BJ (cell line): Measurements from ENCODE around the gene RPL11. TPM values are rescaled to one million over a fixed set of nuclear protein-coding genes. Genes with fewer than 3 reads are reported as not detected.
"Not testable (repeated sequence)": the region's sequence is repeated elsewhere in the genome, so short reads cannot be mapped to it uniquely, and the experiment has no call there.

Source experiments
- CTCF ChIA-PET: fragments of 350-600 bp; formaldehyde crosslinking; extraction: SDS; loops from one replicate; lab custom pipeline; 2021; ENCODE audit warnings: antibody characterized with exemption, inconsistent platforms; lab: Yijun Ruan, JAX
- POLR2A ChIA-PET: fragments of 300-600 bp; sonication (Branson Sonifier 250); formaldehyde crosslinking; extraction: SDS; loops from one replicate; lab custom pipeline; 2021; ENCODE audit warnings: antibody characterized with exemption; lab: Charles Lee
- DNase-seq: peaks from one replicate; pipeline ENCODE4 v3.0.0-alpha.2; 2011; ENCODE audit warnings: low read depth
- H3K27me3 ChIP-seq: 2 replicates; pipeline ENCODE4 v1.6.0; 2011; ENCODE audit warnings: low read length; ENCODE audit not compliant: control insufficient read depth, insufficient read depth
- H3K36me3 ChIP-seq: 2 replicates; pipeline ENCODE4 v1.5.1; 2011; ENCODE audit warnings: low read length; ENCODE audit not compliant: control insufficient read depth, insufficient read depth
- H3K4me3 ChIP-seq: 2 replicates; pipeline ENCODE4 v1.5.1; 2011; ENCODE audit warnings: low read depth, mild to moderate bottlenecking, control low read depth, low read length
- polyA plus RNA-seq: library from polyadenylated mRNA; depleted of rRNA; stranded (reverse); fragments of >200 nt; gene quantifications from 2 replicates; pipeline ENCODE4 v1.2.3, GENCODE V29; 2011
- TF ChIP-seq, protein P1 (sequence below): IDR thresholded peaks from 2 replicates; pipeline ENCODE4 v1.5.1; 2011; ENCODE audit warnings: low read depth, mild to moderate bottlenecking, control low read depth, inconsistent platforms, low read length, moderate library complexity; ENCODE audit not compliant: insufficient read depth

Gene RPL11
- polyA plus RNA-seq, 1 experiment = 1,288 TPM

DNA sequence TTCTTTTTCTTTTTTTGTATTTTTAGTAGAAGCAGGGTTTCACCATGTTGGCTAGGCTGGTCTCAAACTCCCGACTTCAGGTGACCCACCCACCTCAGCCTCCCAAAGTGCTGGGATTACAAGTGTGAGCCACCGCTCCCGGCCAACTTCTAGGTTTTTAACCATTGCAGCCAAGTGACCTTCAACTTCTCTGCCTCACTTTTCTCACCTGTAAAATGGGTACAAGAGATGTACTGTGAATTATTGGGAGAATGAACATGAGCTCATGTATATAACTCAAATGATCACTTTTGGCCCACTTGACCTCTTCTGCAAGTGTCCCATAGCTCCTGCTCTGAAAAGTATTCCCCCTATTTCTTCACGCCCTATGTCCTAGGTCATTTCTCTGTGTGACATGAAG is 11.8 kb upstream of the RPL11 start:
- DNase-seq = no peak
- POLR2A ChIA-PET = no interaction called here
- no peaks in the 10 kb centered on the region for H3K36me3 ChIP-seq
- H3K4me3 ChIP-seq = no peak overlapping the region
- H3K27me3 ChIP-seq = peaks cover 10% of the 10 kb centered on the region
- CTCF ChIA-PET = interaction anchor here (0.7 to 2.7 kb wide), 3 partner anchors 12 to 21 kb away, joined by 3 to 11 read pairs (median 4); partner anchors contain the start of gene RPL11
- TF ChIP-seq, protein P1, sequence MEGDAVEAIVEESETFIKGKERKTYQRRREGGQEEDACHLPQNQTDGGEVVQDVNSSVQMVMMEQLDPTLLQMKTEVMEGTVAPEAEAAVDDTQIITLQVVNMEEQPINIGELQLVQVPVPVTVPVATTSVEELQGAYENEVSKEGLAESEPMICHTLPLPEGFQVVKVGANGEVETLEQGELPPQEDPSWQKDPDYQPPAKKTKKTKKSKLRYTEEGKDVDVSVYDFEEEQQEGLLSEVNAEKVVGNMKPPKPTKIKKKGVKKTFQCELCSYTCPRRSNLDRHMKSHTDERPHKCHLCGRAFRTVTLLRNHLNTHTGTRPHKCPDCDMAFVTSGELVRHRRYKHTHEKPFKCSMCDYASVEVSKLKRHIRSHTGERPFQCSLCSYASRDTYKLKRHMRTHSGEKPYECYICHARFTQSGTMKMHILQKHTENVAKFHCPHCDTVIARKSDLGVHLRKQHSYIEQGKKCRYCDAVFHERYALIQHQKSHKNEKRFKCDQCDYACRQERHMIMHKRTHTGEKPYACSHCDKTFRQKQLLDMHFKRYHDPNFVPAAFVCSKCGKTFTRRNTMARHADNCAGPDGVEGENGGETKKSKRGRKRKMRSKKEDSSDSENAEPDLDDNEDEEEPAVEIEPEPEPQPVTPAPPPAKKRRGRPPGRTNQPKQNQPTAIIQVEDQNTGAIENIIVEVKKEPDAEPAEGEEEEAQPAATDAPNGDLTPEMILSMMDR = no peak

DNA sequence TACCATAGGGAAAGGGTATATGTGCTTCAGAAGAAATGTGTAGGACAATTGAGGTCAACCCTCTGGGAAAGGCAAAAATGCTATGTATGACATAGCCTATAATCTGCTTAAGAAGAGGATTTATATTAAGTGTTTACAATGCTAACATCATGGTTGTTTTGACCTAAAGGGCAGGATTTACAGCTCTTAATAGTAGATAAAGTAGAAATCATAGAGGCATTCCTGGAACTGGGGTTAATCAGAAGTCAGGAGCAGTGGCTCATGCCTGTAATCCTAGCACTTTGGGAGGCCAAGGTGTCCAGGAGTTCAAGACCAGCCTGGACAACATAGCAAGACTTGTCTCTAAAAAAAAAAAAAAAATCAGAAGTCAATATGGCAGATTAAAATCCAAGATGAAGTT is 8.7 kb upstream of the RPL11 start:
- DNase-seq = no peak
- Histone ChIP-seq H3K4me3 (no peak overlapping the region), H3K36me3 (no peaks in the 10 kb centered on the region), H3K27me3 (peaks cover 8% of the 10 kb centered on the region)
- TF ChIP-seq, protein P1 = no peak
- CTCF ChIA-PET = interaction anchor here (0.6 to 2.8 kb wide), 4 partner anchors 8 to 267 kb away, joined by 3 to 14 read pairs (median 5); partner anchors contain the start of gene RPL11
- POLR2A ChIA-PET = no interaction called here

DNA sequence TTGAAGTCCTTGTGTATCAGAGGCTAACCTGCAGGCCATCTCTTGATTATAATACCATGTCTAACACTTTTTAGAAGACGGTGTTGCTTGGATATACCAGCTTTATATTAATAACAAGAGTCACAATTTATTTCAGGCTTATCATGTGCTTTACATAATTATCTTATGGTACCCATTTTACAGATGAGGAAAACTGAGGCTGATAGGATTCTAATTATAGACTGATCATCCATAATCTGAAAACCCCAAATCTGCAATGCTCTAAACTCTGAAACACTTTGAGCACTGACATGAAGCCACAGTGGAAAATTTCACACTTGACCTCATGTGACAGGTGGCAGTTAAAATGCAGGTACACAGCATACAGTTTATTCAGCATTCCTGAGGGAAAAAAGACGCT is 7.2 kb upstream of the RPL11 start:
- H3K36me3 ChIP-seq = no peaks in the 10 kb centered on the region
- ChIA-PET CTCF (interaction anchor here (0.8 to 1.3 kb wide), 2 partner anchors 11 to 145 kb away, joined by 3 read pairs; no protein-coding TSS in a partner anchor), POLR2A (no interaction called here)
- no peak for DNase-seq
- no peak overlapping the region for H3K4me3 ChIP-seq
- peaks cover 6% of the 10 kb centered on the region for H3K27me3 ChIP-seq
- TF ChIP-seq, protein P1 = no peak

DNA sequence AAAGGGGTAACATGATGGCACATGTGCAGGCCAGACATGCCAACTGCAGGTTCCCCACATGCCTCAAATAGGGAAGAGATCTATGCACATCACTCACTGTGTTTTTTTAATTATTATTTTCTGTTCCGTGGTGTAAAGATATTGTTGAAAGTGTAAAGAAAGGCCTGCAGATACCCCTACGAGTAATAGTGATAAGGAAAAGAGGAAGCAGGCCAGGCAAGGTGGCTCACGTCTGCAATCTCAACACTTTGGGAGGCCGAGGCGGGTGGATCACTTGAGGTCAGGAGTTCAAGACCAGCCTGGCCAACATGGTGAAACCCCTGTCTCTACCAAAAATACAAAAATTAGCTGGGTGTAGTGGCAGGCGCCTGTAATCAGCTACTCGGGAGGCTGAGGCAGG is 6.4 kb upstream of the RPL11 start:
- not testable (repeated sequence) for DNase-seq, H3K27me3 ChIP-seq, H3K4me3 ChIP-seq, H3K36me3 ChIP-seq
- ChIA-PET CTCF (interaction anchor here (0.6 kb wide), 1 partner anchor 139 kb away, joined by 3 read pairs; no protein-coding TSS in a partner anchor), POLR2A (interaction anchor here (0.7 kb wide), 1 partner anchor 1466 kb away, joined by 9 read pairs; no protein-coding TSS in a partner anchor)

DNA sequence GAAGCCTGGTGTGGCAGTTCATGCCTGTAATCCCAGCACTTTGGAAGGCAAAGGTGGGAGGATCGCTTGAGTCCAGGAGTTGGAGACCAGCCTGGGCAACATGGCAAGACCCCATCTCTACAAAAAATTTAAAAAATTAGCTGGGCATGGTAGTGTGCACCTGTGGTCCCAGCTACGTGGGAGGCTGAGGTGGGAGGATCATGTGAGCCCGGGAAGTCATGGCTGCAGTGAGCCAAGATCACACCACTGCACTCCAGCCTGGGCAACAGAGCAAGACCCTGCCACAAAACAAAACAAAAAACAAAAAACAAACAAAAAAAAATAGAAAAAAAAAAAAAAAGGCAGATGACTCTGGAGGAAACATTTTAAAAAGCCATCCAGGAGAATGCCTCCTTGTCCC is 3.9 kb upstream of the RPL11 start:
- POLR2A ChIA-PET = not testable (repeated sequence)

DNA sequence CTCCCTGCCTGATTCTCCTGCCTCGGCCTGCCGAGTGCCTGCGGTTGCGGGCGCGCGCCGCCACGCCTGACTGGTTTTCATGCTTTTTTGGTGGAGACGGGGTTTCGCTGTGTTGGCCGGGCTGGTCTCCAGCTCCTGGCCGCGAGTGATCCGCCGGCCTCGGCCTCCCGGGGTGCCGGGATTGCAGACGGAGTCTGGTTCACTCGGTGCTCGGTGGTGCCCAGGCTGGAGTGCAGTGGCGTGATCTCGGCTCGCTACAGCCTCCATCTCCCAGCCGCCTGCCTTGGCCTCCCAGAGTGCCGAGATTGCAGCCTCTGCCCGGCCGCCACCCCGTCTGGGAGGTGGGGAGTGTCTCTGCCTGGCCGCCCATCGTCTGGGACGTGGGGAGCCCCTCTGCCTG is 3.3 kb upstream of the RPL11 start:
- CTCF ChIA-PET, H3K4me3 ChIP-seq, H3K27me3 ChIP-seq, DNase-seq, H3K36me3 ChIP-seq, POLR2A ChIA-PET: not testable (repeated sequence)

More for the DNA sequence above, 3.9 kb upstream of the RPL11 start:
- H3K36me3 ChIP-seq, H3K4me3 ChIP-seq, H3K27me3 ChIP-seq, CTCF ChIA-PET, DNase-seq: not testable (repeated sequence)

DNA sequence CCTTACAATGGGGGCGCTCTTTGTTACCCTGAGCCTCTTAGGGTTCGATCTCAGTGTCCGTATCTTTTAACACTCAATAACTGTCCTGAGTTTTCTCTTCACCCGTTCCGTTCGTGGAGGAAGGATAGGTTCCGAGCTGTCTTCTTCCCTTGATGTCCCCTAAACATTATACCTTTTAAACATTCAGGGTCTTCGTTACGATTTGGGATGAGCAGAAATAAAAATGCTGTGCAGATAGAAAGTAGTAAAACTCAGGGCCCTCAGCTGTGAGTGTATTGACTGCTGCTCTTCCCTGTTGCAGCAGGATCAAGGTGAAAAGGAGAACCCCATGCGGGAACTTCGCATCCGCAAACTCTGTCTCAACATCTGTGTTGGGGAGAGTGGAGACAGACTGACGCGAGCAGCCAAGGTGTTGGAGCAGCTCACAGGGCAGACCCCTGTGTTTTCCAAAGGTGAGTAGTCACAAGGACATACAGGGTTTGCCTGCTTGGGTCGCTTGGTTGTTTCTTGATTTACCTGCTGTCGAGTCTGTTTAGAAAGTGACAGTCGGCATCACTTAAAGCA is 784 bp downstream of the RPL11 start:
- Histone ChIP-seq H3K27me3 (no peaks in the 10 kb centered on the region), H3K4me3 (peak overlapping the region; percentile 79), H3K36me3 (peaks cover 11% of the 10 kb centered on the region)
- ChIA-PET CTCF (interaction anchor here (0.6 to 2.3 kb wide), 6 partner anchors 21 to 1405 kb away, joined by 3 to 14 read pairs (median 4); partner anchors contain the start of gene ID3), POLR2A (no interaction called here)
- no peak for DNase-seq
- TF ChIP-seq, protein P1 = no peak
